H1 (cell line): ENCODE results near the gene VWA7.
"Not testable (repeated sequence)": the region's sequence is repeated elsewhere in the genome, so short reads cannot be mapped to it uniquely, and the experiment has no call there.

Experiments used
- ATF3 ChIP-seq: IDR thresholded peaks from 2 replicates; pipeline ENCODE4 v1.6.1; 2011; ENCODE audit warnings: low read depth, mild to moderate bottlenecking, low read length; ENCODE audit not compliant: insufficient read depth
- CEBPB ChIP-seq: IDR thresholded peaks from 2 replicates; pipeline ENCODE4 v1.6.1; 2012; ENCODE audit warnings: low read depth, low read length
- CTCF ChIP-seq, 3 experiments: IDR thresholded peaks; 1 replicate in 2 of 3; 2 replicates in 1 of 3; pipeline versions ENCODE4 v1.5.1 to v1.6.1; 2011; ENCODE audit warnings: low read length in 3 of 3, mild to moderate bottlenecking in 3 of 3, inconsistent platforms in 2 of 3, low read depth in 1 of 3, moderate library complexity in 1 of 3; ENCODE audit not compliant: insufficient read depth in 1 of 3; ENCODE audit errors: control extremely low read depth in 1 of 3
- EP300 ChIP-seq, 2 experiments: IDR thresholded peaks; 1 replicate in 1 of 2; 2 replicates in 1 of 2; pipeline ENCODE4 v1.6.1; 2011 to 2012; ENCODE audit warnings: low read depth in 2 of 2, low read length in 2 of 2, mild to moderate bottlenecking in 2 of 2, borderline replicate concordance in 1 of 2, inconsistent platforms in 1 of 2, moderate library complexity in 1 of 2
- EZH2 ChIP-seq: fragments of 200-600 bp; sonication (generic); IDR thresholded peaks from 2 replicates; pipeline ENCODE4 v1.7.1; 2012; ENCODE audit warnings: low read depth, mild to moderate bottlenecking, moderate library complexity, low read length, inconsistent platforms; ENCODE audit not compliant: severe bottlenecking
- FOSL1 ChIP-seq: IDR thresholded peaks from 2 replicates; pipeline ENCODE4 v1.6.1; 2011; ENCODE audit warnings: mild to moderate bottlenecking, low read depth, low read length, moderate library complexity; ENCODE audit not compliant: insufficient read depth
- GABPA ChIP-seq: IDR thresholded peaks from 2 replicates; pipeline ENCODE4 v1.6.1; 2011; ENCODE audit warnings: mild to moderate bottlenecking, low read length, moderate library complexity, borderline replicate concordance; ENCODE audit not compliant: insufficient read depth
- PHF8 ChIP-seq: fragments of 200-600 bp; sonication (generic); conservative IDR thresholded peaks from 2 replicates; pipeline ENCODE4 v1.7.1; 2012; ENCODE audit warnings: low read depth, mild to moderate bottlenecking, inconsistent platforms, low read length, moderate library complexity
- POLR2AphosphoS5 ChIP-seq: IDR thresholded peaks from 2 replicates; pipeline ENCODE4 v1.6.1; 2011; ENCODE audit warnings: low read depth, low read length
- SP1 ChIP-seq: IDR thresholded peaks from 2 replicates; pipeline ENCODE4 v1.6.1; 2011; ENCODE audit warnings: low read depth, low read length

- TF ChIP-seq ATF3; PHF8; EZH2; CTCF (IDR thresholded peaks at IDR 0.05; ENCODE audit: control extremely low read depth in 1 of 3, insufficient read depth in 1 of 3, low read depth in 1 of 3, low read length in 3 of 3); FOSL1; SP1; GABPA; CEBPB; POLR2AphosphoS5; EP300 (IDR thresholded peaks at IDR 0.05; ENCODE audit: borderline replicate concordance in 1 of 2, low read depth in 2 of 2, low read length in 2 of 2): not testable (repeated sequence)
These were observed 40.2 kb upstream of the VWA7 start for GRCh38 chr6:31817133-31817928.
